ENCODE measurements around the gene ALDH1B1.
A peak's percentile ranks its signal among the peaks of the same experiment; 100 is the strongest.

ALDH1B1 gene

DNA sequence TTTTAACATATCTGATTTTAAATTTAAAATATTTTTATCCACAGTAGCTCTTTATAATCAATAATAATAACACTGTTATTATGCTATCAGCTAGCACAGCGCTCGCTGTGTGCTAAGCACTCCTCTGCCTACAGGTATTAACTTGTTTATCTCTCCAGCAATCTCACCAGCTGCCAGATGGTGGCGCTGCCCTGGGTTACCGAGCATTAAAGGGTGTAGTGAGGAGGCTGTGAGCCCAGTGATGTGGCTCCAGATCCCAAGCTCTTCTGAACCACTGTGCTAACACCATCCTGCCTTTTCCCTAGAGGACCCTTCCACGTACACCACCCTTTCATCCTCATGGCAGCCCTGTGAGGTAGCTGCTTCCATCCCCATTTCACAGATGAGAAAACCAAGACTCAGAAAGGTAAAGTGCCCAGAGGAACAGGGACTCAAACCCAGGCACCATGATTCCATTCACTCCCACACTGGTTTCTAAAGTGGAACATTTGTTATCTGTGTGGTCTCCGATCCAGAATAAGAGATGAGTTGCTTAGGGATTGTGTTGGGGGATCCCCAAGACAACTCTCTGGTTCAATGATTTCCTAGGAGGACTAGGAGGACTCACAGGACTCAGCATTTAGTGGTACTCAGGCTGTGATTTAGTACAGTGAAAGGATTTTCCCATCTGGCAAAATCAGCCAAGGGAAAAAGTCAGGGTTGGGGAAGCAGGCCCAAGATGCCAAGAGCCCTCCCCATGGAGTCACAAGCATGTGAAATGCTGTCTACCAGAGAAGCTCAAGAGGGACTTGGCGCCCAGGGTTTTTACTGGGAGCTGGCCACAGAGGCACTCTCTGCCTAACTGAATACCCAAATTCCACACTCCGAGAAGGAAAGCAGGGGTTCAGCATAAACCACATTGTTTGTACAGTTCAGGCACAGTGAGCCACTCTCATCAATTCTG lies 24.8 kb downstream of the ALDH1B1 start:
- peak in 1 of 2 experiments; percentile 6 for DNase-seq

DNA sequence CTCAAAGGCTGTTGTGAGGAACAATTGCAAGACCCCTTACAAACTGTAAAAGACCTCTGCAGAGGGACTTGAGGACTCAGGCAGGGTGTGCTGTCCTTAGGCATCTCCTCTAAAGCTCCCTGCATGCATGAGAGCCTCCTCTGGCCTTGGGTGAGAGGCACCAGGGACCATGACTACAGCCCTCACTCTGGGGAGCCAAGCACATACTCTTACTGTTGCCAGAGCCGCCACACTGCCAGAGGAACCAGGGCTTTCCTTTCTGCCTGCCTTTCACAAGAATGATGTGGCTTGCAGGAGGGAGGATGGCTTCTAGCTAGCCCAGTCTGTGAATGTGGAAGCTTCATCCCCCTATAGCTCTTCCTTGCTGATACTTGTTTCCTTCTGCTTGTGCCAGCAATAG lies 25.9 kb downstream of the ALDH1B1 start:
- no peak for DNase-seq

DNA sequence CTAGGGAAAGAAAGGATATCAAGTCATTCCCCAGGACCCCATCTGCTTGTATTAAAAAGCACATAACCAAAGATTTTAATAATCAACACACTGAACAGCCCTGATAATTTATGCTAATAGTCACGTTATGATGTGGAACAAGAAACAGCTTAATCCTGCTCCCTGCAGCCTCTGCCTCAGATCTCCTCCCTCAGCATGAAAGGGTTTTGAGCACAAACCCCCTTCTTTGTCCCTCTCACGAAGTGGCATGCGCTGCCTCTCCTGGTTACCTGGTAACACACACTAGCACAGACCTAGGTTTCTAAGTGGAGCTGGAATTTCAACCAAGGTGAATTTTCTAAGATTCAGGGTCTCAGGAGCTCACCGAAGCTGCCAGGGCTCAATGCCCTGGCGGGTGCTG lies 26.7 kb downstream of the ALDH1B1 start:
- no peak for DNase-seq

DNA sequence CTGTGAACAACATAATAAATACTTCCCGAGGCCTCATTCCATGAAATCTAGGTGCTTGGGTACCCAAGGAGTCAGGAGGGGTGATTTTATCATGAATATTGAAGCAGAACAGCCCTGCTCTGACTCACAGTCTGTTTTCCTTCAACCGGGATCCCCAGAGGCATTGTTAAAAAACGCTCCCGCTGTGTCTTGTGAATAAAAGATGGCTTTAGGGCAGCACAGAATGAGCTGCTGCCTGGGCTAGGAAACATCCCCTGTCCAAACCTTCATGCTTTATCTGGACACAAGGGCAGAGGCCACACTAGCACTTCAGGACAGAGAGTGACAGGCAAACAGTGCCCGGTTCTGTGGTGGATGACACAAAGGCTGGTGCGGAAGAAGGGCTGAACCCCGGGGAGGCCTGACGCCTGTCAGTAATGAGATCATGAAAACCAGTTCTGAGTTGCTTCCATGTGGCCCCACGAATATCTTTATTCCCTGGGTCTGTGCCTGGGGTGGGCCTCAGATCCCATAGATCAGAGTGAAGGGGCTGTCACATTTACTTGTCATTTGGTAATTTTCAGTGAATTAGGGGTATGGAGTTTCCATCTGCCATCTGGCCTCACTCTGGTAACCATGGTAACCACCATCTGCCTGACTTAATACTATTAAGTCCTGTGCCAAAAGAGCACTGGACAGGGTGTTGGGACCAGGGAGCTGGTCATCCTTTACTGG lies 29.2 kb downstream of the ALDH1B1 start:
- no peak for DNase-seq

DNA sequence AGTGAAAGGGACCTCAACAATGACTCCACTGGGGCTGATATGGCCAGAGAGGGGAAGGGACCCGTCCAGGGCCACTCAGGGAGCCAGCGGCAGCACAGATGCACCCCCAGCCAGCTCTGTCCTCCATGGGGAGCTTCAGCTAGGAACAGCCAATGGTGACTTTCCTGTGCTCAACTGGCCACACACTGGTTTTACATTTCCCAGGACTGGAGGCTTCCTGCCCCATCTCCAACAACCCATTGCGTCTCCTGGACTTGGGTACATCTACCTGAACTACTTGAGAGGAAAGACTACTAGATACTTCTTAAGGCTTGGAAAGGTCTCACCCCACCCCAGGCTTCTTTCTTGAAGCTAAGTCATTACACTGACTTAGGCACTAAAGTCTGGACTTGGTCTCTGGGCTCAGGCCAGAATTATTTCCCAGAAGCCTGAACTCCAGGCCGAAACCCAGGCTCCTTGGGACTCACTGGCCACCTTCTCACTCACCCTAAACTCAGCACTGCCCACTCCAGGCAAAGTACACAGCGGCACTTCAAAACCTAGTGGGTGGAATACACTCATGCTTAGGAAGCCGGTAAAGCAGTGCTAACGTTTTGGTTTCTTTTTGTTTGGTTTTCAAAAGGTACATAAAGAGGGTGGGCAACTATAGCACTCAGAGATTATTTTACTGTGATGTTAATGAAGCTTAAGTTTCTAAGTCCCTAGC lies 30.2 kb downstream of the ALDH1B1 start:
- DNase-seq, result no peak

DNA sequence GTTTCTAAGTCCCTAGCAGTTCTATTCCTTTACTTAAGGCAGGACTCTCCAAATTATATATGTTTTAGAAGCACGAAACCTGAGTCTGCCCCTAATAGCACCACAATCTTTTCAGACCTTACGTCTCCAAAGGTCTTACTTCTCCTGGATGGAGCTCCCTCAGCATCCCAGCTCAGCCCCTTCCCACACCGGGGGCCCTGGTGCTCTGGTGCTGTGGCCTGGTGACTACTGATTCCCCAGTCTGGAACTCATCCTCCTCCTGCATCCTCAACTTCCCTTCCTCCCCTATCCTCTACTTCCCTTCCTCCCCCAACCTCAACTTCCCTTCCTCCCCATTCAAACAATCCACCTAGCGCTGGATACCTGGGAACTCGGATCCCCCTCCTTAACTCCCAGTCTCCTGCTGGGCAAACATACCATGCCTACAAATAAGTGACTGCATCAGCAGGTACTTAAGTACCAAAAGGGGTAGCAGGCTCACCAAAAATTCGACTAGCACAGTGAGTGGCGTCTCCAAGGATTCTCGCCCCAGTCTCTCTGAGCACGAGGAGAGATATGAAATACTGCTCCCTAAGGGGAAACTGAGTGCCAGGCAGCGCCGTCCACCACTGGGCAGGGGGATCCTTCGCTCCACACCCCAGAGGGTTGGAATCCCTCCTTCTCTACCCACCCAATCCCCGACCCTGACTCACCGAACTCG lies 30.9 kb downstream of the ALDH1B1 start:
- DNase-seq, result no peak

DNA sequence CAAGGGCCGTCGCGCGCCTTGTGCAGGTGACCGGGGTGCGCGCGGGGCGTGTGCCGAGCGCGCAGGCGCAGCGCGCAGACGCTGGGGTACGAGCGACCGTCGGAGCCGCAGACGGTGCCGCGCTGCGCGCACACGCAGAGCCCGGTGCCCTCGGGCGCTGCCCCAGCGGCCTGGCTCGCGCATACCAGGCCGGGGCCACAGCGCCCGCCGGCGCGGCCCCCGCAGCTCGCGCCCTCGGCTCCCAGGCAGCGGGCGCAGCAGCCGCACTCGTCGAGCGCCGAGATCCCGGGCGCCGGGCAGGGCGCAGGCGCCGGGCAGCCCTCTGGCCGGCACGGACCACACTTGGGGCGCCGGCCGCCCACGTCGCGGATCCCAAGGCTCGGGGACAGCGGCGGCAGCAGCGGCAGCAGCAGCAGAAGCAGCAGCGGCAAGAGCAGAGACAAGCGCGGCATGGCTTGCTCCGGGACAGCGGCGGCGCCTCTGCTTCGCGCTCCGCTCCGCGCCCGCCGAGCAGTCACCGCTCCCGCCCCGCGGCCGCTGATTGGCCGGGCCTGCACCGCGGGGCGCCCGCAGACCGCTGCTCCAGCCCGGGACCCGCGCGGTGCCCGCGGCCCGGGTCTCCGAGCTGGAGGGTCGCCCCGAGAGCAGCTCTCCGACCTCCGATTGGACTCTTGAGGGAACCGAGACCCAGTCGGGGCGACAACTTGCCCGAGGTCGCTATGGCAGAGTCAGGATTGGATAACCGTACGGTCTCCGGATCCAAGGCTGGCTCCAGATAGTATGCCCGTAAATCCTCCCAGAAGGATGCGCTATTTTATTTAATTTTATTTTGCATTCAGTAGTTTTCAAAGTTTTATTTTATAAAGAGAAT lies 31.7 kb downstream of the ALDH1B1 start, which contains the start of gene IGFBPL1:
Gene IGFBPL1, minus strand, starts transcription at position 482 of the 871 bp plus-strand sequence. Its CDS starts 30 bp downstream, at position 452.
- peak in 1 of 2 experiments; percentile 2 for DNase-seq

DNA sequence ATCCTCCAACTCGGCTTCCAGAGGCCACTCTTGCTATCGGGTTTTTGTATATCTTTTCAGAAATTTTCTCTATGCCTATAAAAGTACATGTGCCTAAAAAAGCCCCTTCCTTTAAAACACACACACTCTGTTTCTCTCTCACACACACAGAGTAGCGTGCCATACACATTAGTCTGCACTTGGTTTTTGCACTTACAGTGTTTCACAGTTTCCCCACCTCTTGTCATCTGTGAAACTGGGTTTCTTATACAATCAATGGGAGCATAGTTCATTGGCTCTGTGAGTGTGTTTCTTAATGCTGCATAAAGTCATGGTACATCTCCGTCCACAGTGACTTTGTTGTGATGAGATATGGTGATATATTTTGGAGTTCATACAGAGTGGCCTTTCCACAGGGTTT lies 32.4 kb downstream of the ALDH1B1 start:
- DNase-seq, result no peak

DNA sequence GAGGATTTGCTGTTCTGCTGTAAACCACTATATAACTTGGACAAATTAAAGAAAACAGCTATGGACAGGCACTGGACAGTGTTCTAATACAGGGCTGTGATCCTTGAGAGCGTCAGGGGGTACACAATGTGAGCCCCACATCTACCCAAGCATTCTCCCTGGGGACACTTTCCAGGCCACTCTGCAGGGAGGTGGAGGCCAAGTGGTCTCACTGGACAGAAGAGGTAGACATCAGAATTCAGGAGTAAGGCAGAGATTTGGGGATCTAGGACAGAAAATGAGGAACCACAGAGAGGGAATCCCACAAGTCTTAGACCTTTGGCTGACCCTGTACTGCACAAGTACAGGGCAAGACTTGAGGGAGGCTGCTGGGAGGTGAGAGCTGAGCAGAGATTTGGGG lies 35.6 kb downstream of the ALDH1B1 start:
- DNase-seq, result no peak

DNA sequence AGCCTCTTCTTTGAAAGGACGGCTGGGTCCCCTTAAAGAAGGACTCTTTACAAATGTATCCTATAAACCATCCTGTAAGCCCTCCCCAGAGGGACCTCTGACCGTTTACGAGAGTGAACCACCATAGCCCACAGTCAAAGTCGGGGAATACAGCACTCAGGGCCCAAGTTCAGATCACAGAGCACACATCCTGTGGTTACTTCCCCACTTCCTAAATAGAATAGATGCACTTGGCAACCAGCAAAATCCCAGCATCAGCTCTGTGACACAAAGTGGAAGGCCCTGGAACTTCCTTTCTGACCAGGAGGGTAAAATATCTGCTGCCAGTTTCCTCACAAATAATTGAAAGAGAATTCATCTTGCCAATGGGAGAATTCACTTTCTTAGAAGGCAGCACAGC lies 38.6 kb downstream of the ALDH1B1 start:
- DNase-seq, result no peak

DNA sequence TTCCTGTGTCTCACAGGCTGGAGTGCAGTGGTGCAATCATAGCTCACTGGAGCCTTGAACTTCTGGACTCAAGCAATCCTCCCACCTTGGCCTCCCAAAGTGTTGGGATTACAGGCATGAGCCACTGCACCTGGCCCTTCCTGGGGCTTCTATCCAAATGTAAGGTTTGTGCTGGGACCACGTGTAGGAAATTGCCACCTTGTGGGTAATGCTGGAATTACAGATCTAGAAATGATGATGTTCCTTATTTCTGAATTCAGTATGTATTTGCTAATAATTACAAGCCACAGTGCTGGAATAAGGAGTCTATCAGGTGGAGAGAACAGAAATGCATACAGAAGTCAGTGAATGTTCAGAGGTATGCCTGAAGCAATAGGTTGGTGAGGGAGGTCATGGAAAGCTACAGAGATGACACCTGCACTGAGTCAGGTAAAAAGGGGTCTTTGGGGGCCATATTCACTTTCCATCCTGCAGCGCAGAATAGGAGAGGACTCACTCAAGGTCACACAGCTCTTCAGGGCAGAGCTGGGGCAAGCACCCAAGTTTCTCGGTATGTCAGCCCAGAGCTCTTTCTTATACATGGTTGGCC lies 40.5 kb downstream of the ALDH1B1 start:
- peak in 1 of 2 experiments; percentile 21 for DNase-seq

DNA sequence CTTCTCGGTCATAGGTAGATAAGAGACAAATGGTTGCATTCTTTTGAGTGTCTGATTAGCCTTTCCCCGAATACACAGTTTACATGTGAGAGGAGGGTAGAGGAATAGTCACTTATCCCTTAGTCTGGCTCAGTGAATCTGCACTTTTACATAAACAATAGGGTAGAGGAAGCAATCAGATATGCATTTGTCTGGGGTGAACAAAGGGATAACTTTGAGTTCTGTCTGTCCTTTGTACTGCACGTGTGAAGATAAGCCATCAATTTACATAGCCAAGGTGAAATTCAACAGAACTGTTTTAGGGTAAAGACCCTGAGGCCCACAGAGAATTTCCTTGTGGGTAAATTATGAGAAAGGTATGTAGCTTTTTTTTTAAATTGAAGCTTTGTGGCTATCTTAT lies 41.9 kb downstream of the ALDH1B1 start:
- DNase-seq, result no peak

DNA sequence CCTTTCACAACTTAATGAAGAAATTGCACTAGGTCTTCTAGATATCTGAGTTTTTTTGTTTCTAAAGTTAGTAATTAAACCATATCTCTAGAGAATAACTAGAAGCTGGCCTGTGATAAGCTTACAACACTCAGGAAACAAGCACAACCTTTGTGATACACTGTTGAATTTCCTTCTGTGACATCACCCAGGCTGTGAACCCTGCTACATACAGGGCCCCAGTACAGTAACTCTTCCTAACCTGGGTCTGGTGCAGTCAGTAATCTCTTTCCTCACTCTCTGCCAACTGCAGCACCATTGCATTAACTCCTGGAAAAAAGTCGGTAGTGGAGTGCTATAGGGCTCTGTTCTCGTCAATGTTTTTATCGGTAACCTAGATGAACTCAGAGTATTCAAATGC lies 42.4 kb downstream of the ALDH1B1 start:
- no peak for DNase-seq

DNA sequence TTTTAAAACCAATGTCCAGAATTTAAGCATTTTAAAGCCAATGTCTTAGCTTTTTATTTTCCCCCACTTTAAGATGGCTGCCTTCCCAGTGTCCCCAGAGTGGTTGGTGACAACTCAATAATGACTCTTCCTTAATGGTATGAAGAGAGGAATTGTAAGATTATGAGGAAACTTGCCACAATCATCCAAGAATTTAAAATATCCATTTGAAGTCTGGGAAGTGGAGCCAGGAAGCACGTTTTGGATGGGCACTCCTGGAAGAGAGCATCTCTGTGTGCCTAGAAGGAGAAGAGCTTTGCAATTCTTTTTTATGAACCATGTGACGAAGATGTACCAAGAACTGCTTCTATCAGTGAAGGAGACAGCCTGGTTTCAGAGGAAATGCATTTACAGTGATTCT lies 43.0 kb downstream of the ALDH1B1 start:
- DNase-seq, result no peak

DNA sequence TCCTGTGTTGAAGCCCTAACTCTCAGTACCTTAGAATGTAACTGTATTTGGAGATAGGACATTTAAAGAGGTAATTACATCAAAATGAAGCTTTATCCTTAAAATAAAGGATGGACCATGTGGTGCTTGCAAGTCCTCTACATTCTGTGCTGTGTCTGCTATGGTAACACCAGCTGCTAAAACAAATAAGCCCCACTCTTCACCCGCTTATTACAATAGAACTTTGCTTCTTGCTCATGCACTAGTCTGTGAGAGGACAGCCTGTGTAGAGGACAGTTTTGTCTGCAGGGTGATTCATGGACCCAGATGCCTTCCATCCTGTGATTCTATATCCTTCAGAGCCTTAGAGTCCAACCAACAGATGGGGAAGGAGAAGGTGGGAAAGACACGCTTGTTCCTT lies 44.2 kb downstream of the ALDH1B1 start:
- DNase-seq, result no peak

DNA sequence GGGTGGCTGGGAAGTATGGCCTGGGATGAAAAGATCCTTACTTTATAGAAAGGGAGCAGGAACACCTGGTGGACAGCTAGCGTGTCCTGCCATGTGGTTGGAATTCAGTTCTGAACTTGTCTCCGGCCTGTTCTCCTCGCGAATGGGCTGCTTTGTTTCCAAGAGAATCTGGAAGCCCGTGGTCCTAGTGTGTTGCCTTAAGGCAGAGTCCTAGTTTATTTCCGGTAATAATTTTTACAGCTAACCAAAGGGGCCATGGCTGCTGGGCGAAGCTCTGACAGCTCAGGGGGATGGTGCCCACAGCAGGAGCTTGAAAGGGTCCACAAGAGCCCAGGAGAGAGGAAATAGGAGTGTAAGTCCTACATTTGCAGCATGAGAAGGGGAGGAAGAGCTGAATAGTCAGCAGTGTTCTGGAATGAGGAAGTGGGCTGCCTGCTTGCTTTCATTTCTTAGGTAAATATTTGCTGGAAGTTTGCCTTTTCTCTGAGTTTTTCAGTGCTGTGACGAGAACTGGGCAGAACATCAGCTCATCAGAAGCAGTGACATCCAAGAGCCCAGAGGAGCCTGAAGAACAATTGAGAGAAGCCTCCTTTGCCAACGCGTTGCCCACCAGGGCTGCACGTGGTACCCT lies 44.8 kb downstream of the ALDH1B1 start:
- DNase-seq, result no peak

DNA sequence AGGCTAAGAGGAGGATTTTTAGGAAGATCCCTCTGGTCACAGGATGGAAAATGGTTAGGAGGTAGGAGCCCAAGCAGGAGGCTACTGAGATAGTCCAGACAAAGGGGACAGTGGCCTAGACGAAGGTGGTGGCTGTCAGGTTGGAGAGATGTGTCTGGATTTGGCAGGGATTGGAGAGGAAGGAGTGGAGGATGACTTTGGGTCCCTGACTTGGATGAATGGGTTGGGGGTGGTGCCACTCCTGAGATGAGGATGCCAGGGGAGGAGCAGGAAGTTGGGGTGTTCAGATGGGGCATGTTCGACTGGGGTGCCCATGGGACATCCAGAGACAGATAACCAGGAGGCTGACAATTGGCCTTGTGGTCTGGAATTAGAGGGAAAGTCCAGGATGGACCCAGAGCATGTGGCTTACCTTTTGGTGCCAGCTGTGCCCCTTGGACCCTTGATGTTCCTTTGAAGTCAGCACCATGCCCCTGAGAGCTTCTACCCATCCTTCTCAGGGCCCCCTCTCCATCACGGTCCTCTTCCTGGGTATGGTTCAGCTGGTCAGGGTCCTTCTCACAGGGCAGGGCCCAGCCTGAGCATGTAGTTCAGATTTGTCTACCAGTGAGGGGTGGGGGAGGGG lies 46.9 kb downstream of the ALDH1B1 start:
- no peak for DNase-seq

DNA sequence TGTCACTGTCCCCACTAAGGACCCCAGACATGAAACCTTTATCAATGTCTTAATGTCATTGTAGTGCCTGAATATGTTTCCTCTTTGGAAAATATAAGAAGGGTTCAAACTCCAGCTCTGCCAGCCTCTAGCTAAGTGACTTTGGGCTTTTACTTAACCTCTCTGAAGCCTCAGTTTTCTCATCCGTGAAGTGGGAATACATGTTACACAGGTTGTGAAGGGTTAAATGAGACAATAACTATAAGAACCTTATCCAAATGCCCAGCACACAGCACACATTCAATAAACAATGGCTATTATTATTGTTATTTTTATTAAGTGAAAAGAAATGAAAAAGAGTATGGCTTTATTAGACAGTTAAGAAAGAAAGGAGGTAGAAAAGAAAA lies 47.4 kb downstream of the ALDH1B1 start:
- no peak for DNase-seq

DNA sequence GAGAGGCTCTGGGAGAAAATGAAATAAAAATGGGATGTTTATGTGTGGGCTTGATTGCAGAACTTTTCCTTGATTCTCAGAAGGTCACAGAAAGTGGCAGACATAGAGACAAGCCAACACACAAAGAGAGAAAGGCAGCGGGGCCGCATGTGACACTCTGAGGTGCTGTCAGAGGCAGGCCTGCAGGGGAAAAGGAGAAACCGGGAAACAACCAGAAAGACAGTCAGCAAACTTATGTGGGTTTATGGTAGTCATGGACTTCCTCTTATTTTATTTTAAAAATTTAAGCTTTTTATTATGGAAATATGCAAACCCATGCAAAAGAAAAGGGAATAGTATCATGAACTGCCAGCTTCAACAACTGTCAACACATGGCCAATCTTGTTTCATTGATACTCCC lies 48.0 kb downstream of the ALDH1B1 start:
- DNase-seq, result no peak

DNA sequence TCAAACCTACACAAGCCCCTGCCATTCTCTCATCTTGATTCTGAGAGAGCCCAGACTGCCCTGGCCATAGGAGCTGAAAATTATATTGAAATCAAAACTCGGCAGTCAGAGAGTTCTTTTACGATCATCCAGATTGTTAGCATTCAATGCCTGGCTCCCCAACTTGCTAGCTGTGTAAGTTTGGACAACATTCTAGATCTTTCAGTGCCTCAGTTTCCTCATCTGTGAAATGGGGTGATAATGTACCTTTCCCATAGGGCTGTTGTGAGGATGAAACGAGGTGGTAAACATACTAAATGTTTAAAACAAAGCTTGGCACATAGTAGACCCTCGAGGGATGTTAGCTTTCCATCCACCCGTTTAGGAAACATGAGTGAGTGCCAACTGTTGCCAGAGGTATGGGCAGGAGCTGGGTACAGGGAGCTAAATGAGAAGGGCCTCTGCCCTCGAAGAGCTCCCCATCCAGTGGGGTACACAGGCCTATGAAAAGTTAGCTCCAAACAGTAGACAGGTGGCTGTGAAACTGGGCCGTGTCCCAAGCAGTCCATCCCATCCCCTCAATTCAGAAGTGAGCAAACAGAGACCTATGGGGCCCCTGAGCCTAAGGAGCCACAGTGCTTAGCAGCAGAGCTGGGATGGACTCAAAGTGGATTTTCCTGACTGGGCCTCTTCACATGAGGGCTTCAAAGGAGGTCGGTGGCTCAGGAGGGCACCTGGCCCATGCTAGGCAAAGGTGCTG lies 49.0 kb downstream of the ALDH1B1 start:
- no peak for DNase-seq
